IPS DF 6.9 (cell line): Measurements from ENCODE around the gene LCN10.

Source experiments
- DNase-seq: peaks from one replicate; pipeline ENCODE4 v3.0.0-alpha.2; 2013; ENCODE audit warnings: low read depth, low spot score
- H3K27ac ChIP-seq: one replicate; pipeline ENCODE4 v1.5.1; 2013; ENCODE audit warnings: low read length, control low read depth
- H3K27me3 ChIP-seq: 2 replicates; pipeline ENCODE4 v1.6.1; 2013; ENCODE audit warnings: mild to moderate bottlenecking, low read length; ENCODE audit not compliant: control insufficient read depth, insufficient read depth
- H3K36me3 ChIP-seq: 2 replicates; pipeline ENCODE4 v1.6.1; 2013; ENCODE audit warnings: low read length; ENCODE audit not compliant: control insufficient read depth, insufficient read depth
- H3K4me1 ChIP-seq: 2 replicates; pipeline ENCODE4 v1.6.1; 2013; ENCODE audit warnings: low read length; ENCODE audit not compliant: control insufficient read depth, insufficient read depth
- H3K4me3 ChIP-seq: 2 replicates; pipeline ENCODE4 v1.5.1; 2013; ENCODE audit warnings: mild to moderate bottlenecking, low read length
- H3K9me3 ChIP-seq: 2 replicates; pipeline ENCODE4 v1.6.1; 2013; ENCODE audit warnings: low read length, inconsistent platforms; ENCODE audit not compliant: control insufficient read depth, insufficient read depth
- WGBS: extraction: QIAGEN DNeasy Blood & Tissue Kit; methylation state at CpG from one replicate; pipeline ENCODE4 v1.1.7; 2013; ENCODE audit warnings: mixed read lengths, missing lambda C conversion rate; ENCODE audit not compliant: insufficient read length, insufficient coverage; 5-methylcytosine and 5-hydroxymethylcytosine counted together

The LCN10 gene

GRCh38 chr9:136754626-136755301 lies 12.0 kb upstream of the LCN10 start:
- WGBS: no CpG with 5 or more reads among the region's 24 CpGs
- DNase-seq: no peak
- H3K9me3 ChIP-seq: no peaks in the 10 kb centered on the region
- no peaks in the 10 kb centered on the region for H3K27me3 ChIP-seq
- H3K4me1 ChIP-seq: no peaks in the 10 kb centered on the region; the same call in 1 of the 2 replicates
- no peak overlapping the region for H3K27ac ChIP-seq
- H3K4me3 ChIP-seq: no peak overlapping the region
- no peaks in the 10 kb centered on the region for H3K36me3 ChIP-seq

- Histone ChIP-seq H3K27ac (no peak overlapping the region), H3K4me3 (no peak overlapping the region), H3K27me3 (no peaks in the 10 kb centered on the region), H3K36me3 (no peaks in the 10 kb centered on the region), H3K9me3 (no peaks in the 10 kb centered on the region), H3K4me1 (no peaks in the 10 kb centered on the region; the same call in 1 of the 2 replicates)
- no peak for DNase-seq
- WGBS: no CpG with 5 or more reads among the region's 17 CpGs
Measured at GRCh38 chr9:136754059-136754572, 11.4 kb upstream of the LCN10 start.

GRCh38 chr9:136753371-136754058 lies 10.8 kb upstream of the LCN10 start:
- no CpG with 5 or more reads among the region's 31 CpGs for WGBS
- H3K27ac ChIP-seq: no peak overlapping the region
- H3K36me3 ChIP-seq: no peaks in the 10 kb centered on the region
- no peak for DNase-seq
- no peaks in the 10 kb centered on the region; the same call in 1 of the 2 replicates for H3K4me1 ChIP-seq
- H3K4me3 ChIP-seq: no peak overlapping the region
- H3K9me3 ChIP-seq: no peaks in the 10 kb centered on the region
- no peaks in the 10 kb centered on the region for H3K27me3 ChIP-seq

GRCh38 chr9:136751814-136752213 lies 9.1 kb upstream of the LCN10 start:
- no peak overlapping the region for H3K27ac ChIP-seq
- no peaks in the 10 kb centered on the region for H3K27me3 ChIP-seq
- H3K36me3 ChIP-seq: no peaks in the 10 kb centered on the region
- no peak for DNase-seq
- no peaks in the 10 kb centered on the region for H3K4me1 ChIP-seq
- no peak overlapping the region for H3K4me3 ChIP-seq
- H3K9me3 ChIP-seq: no peaks in the 10 kb centered on the region

GRCh38 chr9:136751244-136751643 lies 8.5 kb upstream of the LCN10 start:
- Histone ChIP-seq H3K9me3 (no peaks in the 10 kb centered on the region), H3K27me3 (no peaks in the 10 kb centered on the region), H3K4me3 (no peak overlapping the region), H3K4me1 (no peaks in the 10 kb centered on the region; the same call in 1 of the 2 replicates), H3K27ac (no peak overlapping the region), H3K36me3 (no peaks in the 10 kb centered on the region)
- WGBS: no CpG with 5 or more reads among the region's 1 CpG
- no peak for DNase-seq

GRCh38 chr9:136750526-136750925 lies 7.8 kb upstream of the LCN10 start:
- H3K27ac ChIP-seq: no peak overlapping the region
- no peaks in the 10 kb centered on the region for H3K27me3 ChIP-seq
- H3K9me3 ChIP-seq: no peaks in the 10 kb centered on the region
- no peaks in the 10 kb centered on the region; the same call in 1 of the 2 replicates for H3K4me1 ChIP-seq
- DNase-seq: no peak
- H3K4me3 ChIP-seq: no peak overlapping the region
- H3K36me3 ChIP-seq: no peaks in the 10 kb centered on the region
- no CpG with 5 or more reads among the region's 2 CpGs for WGBS

GRCh38 chr9:136748666-136749611 lies 6.2 kb upstream of the LCN10 start:
- Histone ChIP-seq H3K4me3 (no peak overlapping the region), H3K36me3 (no peaks in the 10 kb centered on the region), H3K27me3 (no peaks in the 10 kb centered on the region), H3K27ac (no peak overlapping the region), H3K9me3 (no peaks in the 10 kb centered on the region), H3K4me1 (no peaks in the 10 kb centered on the region; the same call in 1 of the 2 replicates)
- WGBS: no CpG with 5 or more reads among the region's 21 CpGs
- DNase-seq: no peak

- H3K27me3 ChIP-seq: no peaks in the 10 kb centered on the region
- WGBS: no CpG with 5 or more reads among the region's 8 CpGs
- H3K4me3 ChIP-seq: no peak within 1 kb of the TSS; the same call in 1 of the 2 replicates
- H3K36me3 ChIP-seq: no peaks in the 10 kb centered on the region
- DNase-seq: no peak
- H3K4me1 ChIP-seq: no peaks in the 10 kb centered on the region; the same call in 1 of the 2 replicates
- no peaks in the 10 kb centered on the region for H3K9me3 ChIP-seq
- no peak within 1 kb of the TSS for H3K27ac ChIP-seq
Measured at GRCh38 chr9:136748201-136748600, 5.5 kb upstream of the LCN10 start, which contains the start of gene LCN6. Gene LCN6 (minus strand): TSS chr9:136748525. CDS start chr9:136748483, 42 bp downstream.

- Histone ChIP-seq H3K4me3 (no peak overlapping the region; the same call in 1 of the 2 replicates), H3K4me1 (peaks cover 1% of the 10 kb centered on the region), H3K27me3 (no peaks in the 10 kb centered on the region), H3K9me3 (no peaks in the 10 kb centered on the region), H3K27ac (no peak overlapping the region), H3K36me3 (no peaks in the 10 kb centered on the region)
- DNase-seq: no peak
- no CpG with 5 or more reads among the region's 22 CpGs for WGBS
Measured at GRCh38 chr9:136747161-136748060, 4.7 kb upstream of the LCN10 start.
